CD4-positive, alpha-beta T cell treated with Interleukin-6 for 4 hours (primary cell): Measurements from ENCODE around the gene CTRB1.

Experiments used
- DNase-seq: peaks from one replicate; pipeline ENCODE4 v3.0.0-alpha.2; 2020; ENCODE audit warnings: mixed read lengths

Gene CTRB1

DNA sequence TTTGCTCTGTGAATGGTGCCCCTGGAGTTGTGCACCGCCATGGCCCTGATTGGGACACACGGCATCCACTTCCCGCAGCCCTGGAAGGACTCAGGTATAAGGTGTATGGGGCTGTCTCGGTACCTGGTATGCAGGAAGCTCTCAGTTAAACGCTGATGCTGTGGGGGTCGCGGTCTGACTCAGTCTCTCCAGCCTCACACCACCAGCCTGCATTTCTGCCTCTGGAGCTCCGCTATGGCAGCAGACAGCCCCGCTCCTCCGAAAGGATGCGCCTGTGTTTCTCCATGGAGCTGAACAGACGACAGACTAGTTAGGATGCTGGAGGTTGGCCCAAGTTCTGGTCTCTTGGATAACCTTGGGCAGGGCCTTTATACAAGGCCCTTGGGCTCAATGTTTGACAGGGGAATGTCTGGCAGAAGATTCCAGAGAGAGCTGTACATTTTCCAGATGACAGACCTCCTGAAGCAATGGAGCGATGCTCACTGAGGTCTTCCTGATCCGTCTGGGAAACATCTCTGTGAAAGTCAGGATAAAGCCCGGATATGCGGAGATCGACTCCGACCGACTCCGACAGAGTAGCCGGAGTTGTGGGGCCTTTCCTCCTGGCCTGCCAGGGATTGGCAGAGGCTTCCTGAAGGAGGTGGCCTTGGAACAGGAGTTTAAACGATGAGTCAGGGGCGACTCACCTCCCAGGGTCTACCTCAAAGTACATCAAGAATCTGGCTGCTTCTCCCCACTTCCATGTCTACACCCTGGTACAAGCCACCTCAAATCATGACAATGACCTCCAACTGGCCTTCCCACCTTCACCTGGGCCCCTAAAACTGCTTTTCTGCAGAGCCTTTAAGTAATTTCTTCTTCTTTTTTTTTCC, 54.5 kb downstream of the CTRB1 start:
- DNase-seq = no peak
